Adrenal gland (tissue), 12 donors: Measurements from ENCODE around the gene SCAMP5. TPM values are rescaled to one million over a fixed set of nuclear protein-coding genes. Genes with fewer than 3 reads are reported as not detected.

Experiments used
- DNase-seq, 7 donors: peaks; one replicate each; pipeline ENCODE4 v3.0.0-alpha.2; 2019 to 2020
- H3K27ac ChIP-seq, 5 donors: fragments of 200-600 bp; sonication (generic) in 4 of 5; 1 replicate in 3 of 5; 2 replicates in 2 of 5; pipeline versions ENCODE4 v1.5.1 to v1.8.0; 2016 to 2020; ENCODE audit warnings: mild to moderate bottlenecking in 1 of 5
- H3K27me3 ChIP-seq: fragments of 200-600 bp; 2 replicates; pipeline ENCODE4 v1.8.0; 2021
- H3K36me3 ChIP-seq, 2 donors: fragments of 200-600 bp; replicated peaks in 1 of 2; 1 replicate in 1 of 2; 2 replicates in 1 of 2; pipeline versions ENCODE4 v1.5.1 to v1.8.0; 2018 to 2022
- H3K4me1 ChIP-seq, 2 donors: fragments of 200-600 bp; replicated peaks in 1 of 2; 1 replicate in 1 of 2; 2 replicates in 1 of 2; pipeline versions ENCODE4 v1.5.1 to v1.8.0; 2018 to 2021
- H3K4me3 ChIP-seq, 4 donors: fragments of 200-600 bp; sonication (generic) in 3 of 4; one replicate each; pipeline ENCODE4 v1.5.1; 2016 to 2018
- H3K9me3 ChIP-seq, 3 donors: fragments of 200-600 bp; sonication (generic) in 1 of 3; replicated peaks in 1 of 3; 1 replicate in 2 of 3; 2 replicates in 1 of 3; pipeline versions ENCODE4 v1.5.1 to v1.8.0; 2016 to 2021
- CTCF ChIP-seq, 6 experiments: fragments of 450-650 bp in 4 of 6; fragments of 200-600 bp in 2 of 6; sonication (generic) in 1 of 6; IDR thresholded peaks; 1 replicate in 5 of 6; 2 replicates in 1 of 6; pipeline versions ENCODE4 v1.5.1 to v1.8.0; 2016 to 2021; ENCODE audit warnings: antibody characterized with exemption in 6 of 6, mild to moderate bottlenecking in 2 of 6, moderate library complexity in 1 of 6
- POLR2A ChIP-seq, 2 donors: fragments of 450-650 bp; IDR thresholded peaks; one replicate each; pipeline ENCODE4 v1.6.1; 2017; ENCODE audit warnings: antibody characterized with exemption in 2 of 2, mild to moderate bottlenecking in 2 of 2, moderate library complexity in 1 of 2
- WGBS, 4 donors: extraction: QIAGEN DNeasy Blood & Tissue Kit in 2 of 4; methylation state at CpG; one replicate each; pipeline versions ENCODE4 v1.1.5 to v1.1.7; 2013 to 2017; 5-methylcytosine and 5-hydroxymethylcytosine counted together
- intact Hi-C, 2 donors: fragments of 100-400 bp; cut with DNase I; formaldehyde crosslinking; loops; one replicate each; pipeline versions ENCODE4 v1.14.1 to v1.15.0; 2022 to 2023
- polyA plus RNA-seq, 3 donors: library from polyadenylated mRNA; stranded (reverse); fragments of 200-250 nt in 2 of 3; fragments of 350-450 nt in 1 of 3; fragmentation: Illumina TruSeq in 1 of 3; extraction: RNeasy Lipid Tissue Mini Kit (QIAGEN cat#74804) in 1 of 3; gene quantifications; one replicate each; pipeline ENCODE4 v1.2.3, GENCODE V29; 2013 to 2014
- total RNA-seq, 9 donors: library from RNA; depleted of rRNA in 4 of 9; stranded (reverse); fragments of >200 nt in 4 of 9; fragments of 120-200 nt in 1 of 9; fragmentation: NEBNext Ultra II Directional in 1 of 9; extraction: Animal tissue kit (Norgen Biotek cat#: 25700) in 1 of 9; gene quantifications; one replicate each; pipeline versions ENCODE4 v1.1.0 to v1.2.4, GENCODE V29; 2013 to 2023
- donor health status: healthy with polysubstance abuse.
- donor health status: Bipolar disorder and iron deficiency.
- donor health status: DM: yes; HTN: yes; CAD: no.
- donor health status: DM: no; HTN: no; CAD: no.
- donor health status: DM: no; HTN: no; CAD: no.
- donor health status: DM: yes; HTN: yes; CAD: no.

Gene SCAMP5
- total and polyA plus RNA-seq, 12 donors, result 10.2 to 47.2 (median 23.6) TPM

DNA sequence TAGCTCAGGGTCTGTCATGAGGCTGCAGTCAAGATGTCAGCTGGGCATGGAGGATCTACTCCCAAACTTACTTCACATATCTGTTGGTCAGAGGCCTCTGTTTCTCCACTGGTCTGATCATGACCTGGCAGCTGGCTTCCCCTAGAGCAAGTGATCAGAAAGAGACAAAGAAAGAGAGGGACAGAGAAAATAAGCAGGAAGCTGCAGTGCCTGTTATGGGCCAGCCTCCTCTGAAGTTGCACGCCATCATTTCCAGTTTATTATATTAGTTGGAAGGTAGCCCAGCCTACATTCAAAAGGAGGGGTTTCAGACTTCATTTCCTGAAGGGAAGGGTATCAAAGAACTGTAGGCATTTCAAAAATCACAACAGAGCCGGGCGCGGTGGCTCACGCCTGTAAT, 33.7 kb upstream of the SCAMP5 start:
- 79 to 92% (median 85%) methylated on average over 5 of the region's 5 CpGs for WGBS, 4 donors

DNA sequence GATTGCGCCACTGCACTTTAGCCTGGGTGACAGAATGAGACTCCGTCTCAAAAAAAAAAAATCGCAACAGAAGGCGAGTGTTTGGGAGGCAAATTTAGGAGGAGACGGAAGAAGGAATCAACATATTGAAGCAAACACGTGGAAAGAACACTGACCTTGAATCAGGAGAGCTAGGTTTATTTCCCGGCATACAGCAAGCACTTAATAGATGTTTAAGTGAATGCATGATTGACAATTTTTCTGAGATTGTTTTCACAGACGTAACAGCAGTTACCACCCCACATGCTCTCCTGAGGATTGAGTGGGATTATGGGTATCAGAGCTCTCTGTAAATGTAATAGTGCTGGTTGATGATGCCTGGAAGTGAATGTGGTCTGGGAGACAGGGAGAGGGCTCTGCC, 33.1 kb upstream of the SCAMP5 start:
- 85 to 92% (median 89%) methylated on average over 8 of the region's 8 CpGs for WGBS, 4 donors

More for the DNA sequence above, 33.7 kb upstream of the SCAMP5 start:
- Histone ChIP-seq H3K27ac (no peak overlapping the region), H3K4me1 (peaks cover 0 to 25% of the 10 kb centered on the region in 2 donors), H3K36me3 (no peaks in the 10 kb centered on the region), H3K9me3 (no peaks in the 10 kb centered on the region), H3K27me3 (no peaks in the 10 kb centered on the region), H3K4me3 (no peak overlapping the region)
- TF ChIP-seq CTCF (IDR thresholded peaks at IDR 0.05) (no peak), POLR2A (IDR thresholded peaks at IDR 0.05) (no peak)
- intact Hi-C loops, result no loop called here
- no peak for DNase-seq

GRCh38 chr15:74962671-74963070, 32.7 kb upstream of the SCAMP5 start:
- 60 to 86% (median 79%) methylated on average over 2 of the region's 2 CpGs for WGBS, 4 donors
- TF ChIP-seq POLR2A (IDR thresholded peaks at IDR 0.05) (no peak), CTCF (IDR thresholded peaks at IDR 0.05) (no peak)
- DNase-seq, result no peak
- H3K9me3 ChIP-seq, result no peaks in the 10 kb centered on the region
- H3K4me1 ChIP-seq, result peaks cover 0 to 20% of the 10 kb centered on the region in 2 donors
- intact Hi-C loops, result no loop called here
- H3K27ac ChIP-seq, result no peak overlapping the region
- no peaks in the 10 kb centered on the region for H3K27me3 ChIP-seq
- H3K4me3 ChIP-seq, result no peak overlapping the region
- no peaks in the 10 kb centered on the region for H3K36me3 ChIP-seq

More for the DNA sequence above, 33.1 kb upstream of the SCAMP5 start:
- no peaks in the 10 kb centered on the region for H3K9me3 ChIP-seq
- H3K4me3 ChIP-seq, result no peak overlapping the region
- TF ChIP-seq POLR2A (IDR thresholded peaks at IDR 0.05) (no peak), CTCF (IDR thresholded peaks at IDR 0.05) (no peak)
- H3K27ac ChIP-seq, result no peak overlapping the region
- H3K4me1 ChIP-seq, result peaks cover 0 to 25% of the 10 kb centered on the region in 2 donors
- H3K36me3 ChIP-seq, result no peaks in the 10 kb centered on the region
- intact Hi-C loops, result no loop called here
- DNase-seq, result no peak
- H3K27me3 ChIP-seq, result no peaks in the 10 kb centered on the region

DNA sequence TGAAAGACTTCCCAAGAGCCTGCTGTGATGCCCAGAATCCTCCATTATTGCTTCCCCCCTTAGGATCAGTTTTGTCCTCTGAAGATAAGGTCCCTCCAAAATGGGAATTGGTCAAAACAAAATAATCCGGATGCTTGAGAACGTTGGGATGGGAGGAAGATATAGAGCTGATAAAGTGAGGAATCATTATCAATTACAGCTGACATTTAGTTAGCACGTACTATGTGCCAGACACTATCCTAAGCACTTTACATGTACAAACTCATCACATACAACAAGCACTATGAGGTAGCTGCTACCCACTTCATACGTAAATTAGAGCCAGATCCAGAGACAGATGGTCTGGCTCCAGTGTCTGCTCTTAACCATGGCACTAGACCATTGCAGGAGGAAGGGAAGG, 32.1 kb upstream of the SCAMP5 start:
- H3K9me3 ChIP-seq, result no peaks in the 10 kb centered on the region
- WGBS, 4 donors, result 72 to 95% (median 88%) methylated on average over 4 of the region's 4 CpGs
- H3K36me3 ChIP-seq, result no peaks in the 10 kb centered on the region
- no peak for DNase-seq
- H3K4me3 ChIP-seq, result no peak overlapping the region
- H3K27me3 ChIP-seq, result no peaks in the 10 kb centered on the region
- H3K4me1 ChIP-seq, result peaks cover 0 to 15% of the 10 kb centered on the region in 2 donors
- H3K27ac ChIP-seq, result no peak overlapping the region
- no peak for TF ChIP-seq CTCF (IDR thresholded peaks at IDR 0.05)
- no peak for TF ChIP-seq POLR2A (IDR thresholded peaks at IDR 0.05)
- intact Hi-C loops, result no loop called here
